ENCODE measurements around the gene ENO4. TPM values are rescaled to one million over a fixed set of nuclear protein-coding genes. Genes with fewer than 3 reads are reported as not detected.

Gene ENO4
- total and polyA plus RNA-seq, 2 donors from 2014 or later: 0.52 to 1.2 TPM

- no peak for FAIRE-seq
- intact Hi-C loops (cut with DNase I): no loop called here
- H3K27me3 ChIP-seq (ENCODE audit: control insufficient read depth, insufficient read depth, low read length): no peaks in the 10 kb centered on the region
These were observed 2.9 kb downstream of the ENO4 start for GRCh38 chr10:116852246-116852645.

GRCh38 chr10:116853287-116853686, 4.0 kb downstream of the ENO4 start:
- DNase-seq: no peak
- Histone ChIP-seq H3K9ac (ENCODE audit: low read length in 3 of 3) (no peak overlapping the region), H3K9me3 (ENCODE audit: control insufficient read depth in 2 of 3, insufficient read depth in 1 of 3, low read length in 3 of 3) (no peaks in the 10 kb centered on the region), H3K4me1 (ENCODE audit: control insufficient read depth in 2 of 3, insufficient read depth in 2 of 3, low read depth in 1 of 3, low read length in 3 of 3) (peaks cover 0 to 5% (median 0%) of the 10 kb centered on the region in 3 donors), H3K4me3 (ENCODE audit: low read length in 3 of 3) (no peak overlapping the region), H3K36me3 (ENCODE audit: control insufficient read depth in 2 of 3, insufficient read depth in 3 of 3, low read length in 3 of 3) (no peaks in the 10 kb centered on the region), H3K27ac (ENCODE audit: low read depth in 2 of 2, low read length in 2 of 2) (no peak overlapping the region), H3K27me3 (ENCODE audit: control insufficient read depth, insufficient read depth, low read length) (no peaks in the 10 kb centered on the region)
- no peak for TF ChIP-seq CTCF (IDR thresholded peaks at IDR 0.05; ENCODE audit: borderline replicate concordance, extremely low read depth, insufficient read depth)
- intact Hi-C loops (cut with DNase I): no loop called here
- no peak for FAIRE-seq

More at GRCh38 chr10:116852246-116852645, 2.9 kb downstream of the ENO4 start:
- no peak for TF ChIP-seq CTCF (IDR thresholded peaks at IDR 0.05; ENCODE audit: borderline replicate concordance, extremely low read depth, insufficient read depth)
- Histone ChIP-seq H3K4me3 (ENCODE audit: low read length in 3 of 3) (no peak overlapping the region), H3K36me3 (ENCODE audit: control insufficient read depth in 2 of 3, insufficient read depth in 3 of 3, low read length in 3 of 3) (no peaks in the 10 kb centered on the region), H3K4me1 (ENCODE audit: control insufficient read depth in 2 of 3, insufficient read depth in 2 of 3, low read depth in 1 of 3, low read length in 3 of 3) (peaks cover 0 to 5% (median 0%) of the 10 kb centered on the region in 3 donors), H3K9me3 (ENCODE audit: control insufficient read depth in 2 of 3, insufficient read depth in 1 of 3, low read length in 3 of 3) (no peaks in the 10 kb centered on the region), H3K27ac (ENCODE audit: low read depth in 2 of 2, low read length in 2 of 2) (no peak overlapping the region), H3K9ac (ENCODE audit: low read length in 3 of 3) (no peak overlapping the region)
- no peak for DNase-seq

GRCh38 chr10:116853701-116854100, 4.4 kb downstream of the ENO4 start:
- Histone ChIP-seq H3K36me3 (ENCODE audit: control insufficient read depth in 2 of 3, insufficient read depth in 3 of 3, low read length in 3 of 3) (no peaks in the 10 kb centered on the region), H3K27me3 (ENCODE audit: control insufficient read depth, insufficient read depth, low read length) (no peaks in the 10 kb centered on the region), H3K4me3 (ENCODE audit: low read length in 3 of 3) (no peak overlapping the region), H3K9me3 (ENCODE audit: control insufficient read depth in 2 of 3, insufficient read depth in 1 of 3, low read length in 3 of 3) (no peaks in the 10 kb centered on the region), H3K4me1 (ENCODE audit: control insufficient read depth in 2 of 3, insufficient read depth in 2 of 3, low read depth in 1 of 3, low read length in 3 of 3) (peaks cover 0 to 3% (median 0%) of the 10 kb centered on the region in 3 donors), H3K9ac (ENCODE audit: low read length in 3 of 3) (no peak overlapping the region), H3K27ac (ENCODE audit: low read depth in 2 of 2, low read length in 2 of 2) (no peak overlapping the region)
- intact Hi-C loops (cut with DNase I): no loop called here
- DNase-seq (no peak), FAIRE-seq (no peak)
- no peak for TF ChIP-seq CTCF (IDR thresholded peaks at IDR 0.05; ENCODE audit: borderline replicate concordance, extremely low read depth, insufficient read depth)

- no peaks in the 10 kb centered on the region for H3K4me1 ChIP-seq (ENCODE audit: control insufficient read depth in 2 of 3, insufficient read depth in 2 of 3, low read depth in 1 of 3, low read length in 3 of 3)
- H3K27me3 ChIP-seq (ENCODE audit: control insufficient read depth, insufficient read depth, low read length): no peaks in the 10 kb centered on the region
- H3K9ac ChIP-seq (ENCODE audit: low read length in 3 of 3): no peak overlapping the region
- no peak overlapping the region for H3K4me3 ChIP-seq (ENCODE audit: low read length in 3 of 3)
- no peak overlapping the region for H3K27ac ChIP-seq (ENCODE audit: low read depth in 2 of 2, low read length in 2 of 2)
- intact Hi-C loops (cut with DNase I): no loop called here
- no peaks in the 10 kb centered on the region for H3K36me3 ChIP-seq (ENCODE audit: control insufficient read depth in 2 of 3, insufficient read depth in 3 of 3, low read length in 3 of 3)
- DNase-seq: no peak
- no peaks in the 10 kb centered on the region for H3K9me3 ChIP-seq (ENCODE audit: control insufficient read depth in 2 of 3, insufficient read depth in 1 of 3, low read length in 3 of 3)
- no peak for TF ChIP-seq CTCF (IDR thresholded peaks at IDR 0.05; ENCODE audit: borderline replicate concordance, extremely low read depth, insufficient read depth)
- no peak for FAIRE-seq
These were observed 7.9 kb downstream of the ENO4 start for GRCh38 chr10:116857156-116857555.

All from kidney (tissue), 14 donors.